ENCODE results near the gene ADAMTS9.

The ADAMTS9 gene

GRCh38 chr3:64685800-64686445, 1.9 kb downstream of the ADAMTS9 start:
- no peak for DNase-seq

- DNase-seq = no peak
These were observed 2.4 kb downstream of the ADAMTS9 start for GRCh38 chr3:64685331-64685799.

- no peak for DNase-seq
These were observed 3.0 kb downstream of the ADAMTS9 start for GRCh38 chr3:64684715-64685261.

GRCh38 chr3:64681827-64682226, 6.0 kb downstream of the ADAMTS9 start:
- no peak for DNase-seq

GRCh38 chr3:64681015-64681414, 6.8 kb downstream of the ADAMTS9 start:
- no peak for DNase-seq

- DNase-seq = no peak
These were observed 7.5 kb downstream of the ADAMTS9 start for GRCh38 chr3:64680334-64680733.

GRCh38 chr3:64677961-64678716, 9.7 kb downstream of the ADAMTS9 start:
- no peak for DNase-seq

GRCh38 chr3:64676831-64677230, 11.0 kb downstream of the ADAMTS9 start:
- DNase-seq = no peak

GRCh38 chr3:64675687-64676247, 12.0 kb downstream of the ADAMTS9 start:
- no peak for DNase-seq

GRCh38 chr3:64674591-64675076, 13.2 kb downstream of the ADAMTS9 start:
- DNase-seq = no peak

GRCh38 chr3:64673159-64673715, 14.6 kb downstream of the ADAMTS9 start:
- no peak for DNase-seq

GRCh38 chr3:64668582-64669510, 19.0 kb downstream of the ADAMTS9 start:
- DNase-seq = no peak

- DNase-seq = no peak
These were observed 19.8 kb downstream of the ADAMTS9 start for GRCh38 chr3:64667887-64668581.

- no peak for DNase-seq
These were observed 20.7 kb downstream of the ADAMTS9 start for GRCh38 chr3:64667138-64667537.

- DNase-seq = no peak
These were observed 21.6 kb downstream of the ADAMTS9 start for GRCh38 chr3:64666171-64666588.

- no peak for DNase-seq
These were observed 23.4 kb downstream of the ADAMTS9 start for GRCh38 chr3:64664397-64664796.

- DNase-seq = no peak
These were observed 28.2 kb downstream of the ADAMTS9 start for GRCh38 chr3:64659617-64659978.

GRCh38 chr3:64658001-64658400, 29.8 kb downstream of the ADAMTS9 start:
- no peak for DNase-seq

GRCh38 chr3:64656544-64656943, 31.3 kb downstream of the ADAMTS9 start:
- DNase-seq = no peak

GRCh38 chr3:64655160-64655559, 32.6 kb downstream of the ADAMTS9 start:
- no peak for DNase-seq

GRCh38 chr3:64654013-64654412, 33.8 kb downstream of the ADAMTS9 start:
- DNase-seq = no peak

- no peak for DNase-seq
These were observed 34.7 kb downstream of the ADAMTS9 start for GRCh38 chr3:64653101-64653500.
